Measurements from ENCODE around the gene MCC.

Gene MCC

GRCh38 chr5:113025596-113025995, 462.7 kb downstream of the MCC start:
- H3K27ac ChIP-seq (replicated peaks): no peak overlapping the region
- no peak overlapping the region for H3K4me3 ChIP-seq (replicated peaks; ENCODE audit: insufficient read depth, low read length)
- no peak for DNase-seq (ENCODE audit: low read depth in 1 of 2, low spot score in 1 of 2)
- TF ChIP-seq, protein P1, sequence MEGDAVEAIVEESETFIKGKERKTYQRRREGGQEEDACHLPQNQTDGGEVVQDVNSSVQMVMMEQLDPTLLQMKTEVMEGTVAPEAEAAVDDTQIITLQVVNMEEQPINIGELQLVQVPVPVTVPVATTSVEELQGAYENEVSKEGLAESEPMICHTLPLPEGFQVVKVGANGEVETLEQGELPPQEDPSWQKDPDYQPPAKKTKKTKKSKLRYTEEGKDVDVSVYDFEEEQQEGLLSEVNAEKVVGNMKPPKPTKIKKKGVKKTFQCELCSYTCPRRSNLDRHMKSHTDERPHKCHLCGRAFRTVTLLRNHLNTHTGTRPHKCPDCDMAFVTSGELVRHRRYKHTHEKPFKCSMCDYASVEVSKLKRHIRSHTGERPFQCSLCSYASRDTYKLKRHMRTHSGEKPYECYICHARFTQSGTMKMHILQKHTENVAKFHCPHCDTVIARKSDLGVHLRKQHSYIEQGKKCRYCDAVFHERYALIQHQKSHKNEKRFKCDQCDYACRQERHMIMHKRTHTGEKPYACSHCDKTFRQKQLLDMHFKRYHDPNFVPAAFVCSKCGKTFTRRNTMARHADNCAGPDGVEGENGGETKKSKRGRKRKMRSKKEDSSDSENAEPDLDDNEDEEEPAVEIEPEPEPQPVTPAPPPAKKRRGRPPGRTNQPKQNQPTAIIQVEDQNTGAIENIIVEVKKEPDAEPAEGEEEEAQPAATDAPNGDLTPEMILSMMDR (IDR thresholded peaks at IDR 0.05; ENCODE audit: insufficient read depth, low read length): no peak
- TF ChIP-seq GABPA (IDR thresholded peaks at IDR 0.05; ENCODE audit: low read depth): no peak
- TF ChIP-seq REST (IDR thresholded peaks at IDR 0.05; ENCODE audit: insufficient replicate concordance, low read depth): no peak
- no peak for TF ChIP-seq POLR2AphosphoS5 (IDR thresholded peaks at IDR 0.05; ENCODE audit: low read depth)
- no peak for TF ChIP-seq SPI1 (IDR thresholded peaks at IDR 0.05; ENCODE audit: borderline replicate concordance, low read depth)
- no peaks in the 10 kb centered on the region for H3K27me3 ChIP-seq (ENCODE audit: insufficient read depth, poor library complexity, severe bottlenecking)

DNA sequence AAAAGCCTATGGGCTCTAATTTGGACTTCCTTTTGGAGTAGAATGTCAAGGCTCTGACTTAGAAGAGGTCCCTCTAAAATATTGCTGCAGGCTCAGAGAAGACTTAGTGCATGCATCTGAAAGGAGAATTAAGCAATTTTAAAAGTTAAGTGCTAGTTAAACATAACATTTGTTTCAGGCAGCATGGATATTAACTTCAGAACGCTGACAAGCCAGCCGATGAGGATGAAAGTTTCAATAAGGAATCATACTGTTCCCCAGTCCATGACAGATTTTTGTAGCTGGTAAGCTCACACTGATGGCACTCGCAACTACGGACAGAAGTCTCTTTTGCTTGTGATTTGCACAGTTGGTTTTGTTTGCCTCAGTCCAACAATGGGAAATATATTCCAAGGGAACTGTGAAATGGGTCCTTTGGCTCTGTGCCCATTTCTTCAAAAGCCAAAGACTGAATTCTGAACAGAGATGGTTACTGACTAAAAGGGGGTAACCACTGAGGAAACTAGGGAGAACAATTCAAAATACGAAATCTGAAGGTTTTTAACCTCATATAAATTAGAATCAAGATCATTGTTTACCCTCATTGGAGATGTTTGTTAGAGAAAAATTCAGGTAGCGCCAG, 464.1 kb downstream of the MCC start:
- no peak overlapping the region for H3K4me3 ChIP-seq (replicated peaks; ENCODE audit: insufficient read depth, low read length)
- H3K27me3 ChIP-seq (ENCODE audit: insufficient read depth, poor library complexity, severe bottlenecking): no peaks in the 10 kb centered on the region
- no peak overlapping the region for H3K27ac ChIP-seq (replicated peaks)
- DNase-seq (ENCODE audit: low read depth in 1 of 2, low spot score in 1 of 2): no peak
- TF ChIP-seq SPI1 (IDR thresholded peaks at IDR 0.05; ENCODE audit: borderline replicate concordance, low read depth) (no peak), REST (IDR thresholded peaks at IDR 0.05; ENCODE audit: insufficient replicate concordance, low read depth) (no peak), GABPA (IDR thresholded peaks at IDR 0.05; ENCODE audit: low read depth) (no peak), POLR2AphosphoS5 (IDR thresholded peaks at IDR 0.05; ENCODE audit: low read depth) (no peak)
- TF ChIP-seq, protein P1 (IDR thresholded peaks at IDR 0.05; ENCODE audit: insufficient read depth, low read length): no peak

DNA sequence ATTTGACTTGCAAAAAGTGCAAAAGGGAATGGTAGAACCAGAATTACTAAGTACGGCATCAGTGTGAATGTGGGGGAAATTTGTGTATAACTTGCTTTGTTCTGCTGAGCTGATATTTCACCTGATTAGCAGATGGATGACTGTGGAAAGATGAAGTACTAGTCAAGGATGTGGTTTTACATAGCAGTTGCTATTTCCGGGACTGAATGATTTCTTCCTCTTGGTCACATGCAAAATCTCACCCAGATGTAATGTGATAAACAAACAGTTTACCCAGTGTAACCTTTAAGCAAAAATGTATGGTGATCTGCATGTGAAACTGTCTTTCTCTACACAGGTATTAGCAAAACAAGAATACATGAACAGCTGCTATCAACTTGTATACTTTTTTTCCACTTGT, 465.6 kb downstream of the MCC start:
- no peak overlapping the region for H3K4me3 ChIP-seq (replicated peaks; ENCODE audit: insufficient read depth, low read length)

More for the DNA sequence above, 465.6 kb downstream of the MCC start:
- no peak for DNase-seq (ENCODE audit: low read depth in 1 of 2, low spot score in 1 of 2)
- Histone ChIP-seq H3K27ac (replicated peaks) (no peak overlapping the region), H3K27me3 (ENCODE audit: insufficient read depth, poor library complexity, severe bottlenecking) (no peaks in the 10 kb centered on the region)
- TF ChIP-seq SPI1 (IDR thresholded peaks at IDR 0.05; ENCODE audit: borderline replicate concordance, low read depth): no peak
- TF ChIP-seq GABPA (IDR thresholded peaks at IDR 0.05; ENCODE audit: low read depth): no peak
- no peak for TF ChIP-seq POLR2AphosphoS5 (IDR thresholded peaks at IDR 0.05; ENCODE audit: low read depth)
- no peak for TF ChIP-seq REST (IDR thresholded peaks at IDR 0.05; ENCODE audit: insufficient replicate concordance, low read depth)
- TF ChIP-seq, protein P1 (IDR thresholded peaks at IDR 0.05; ENCODE audit: insufficient read depth, low read length): no peak
